HG03045 (cell line): ENCODE data around the gene ZNFX1.

Experiments
- ATAC-seq: cut with Tn5 transposase; IDR thresholded peaks from one replicate; pipeline ENCODE4 v1.9.1; 2021; ENCODE audit warnings: mild to moderate bottlenecking, moderate library complexity; ENCODE audit not compliant: unreplicated experiment

The ZNFX1 gene

GRCh38 chr20:49293122-49293521 lies 15.3 kb upstream of the ZNFX1 start:
- no peak for ATAC-seq

DNA sequence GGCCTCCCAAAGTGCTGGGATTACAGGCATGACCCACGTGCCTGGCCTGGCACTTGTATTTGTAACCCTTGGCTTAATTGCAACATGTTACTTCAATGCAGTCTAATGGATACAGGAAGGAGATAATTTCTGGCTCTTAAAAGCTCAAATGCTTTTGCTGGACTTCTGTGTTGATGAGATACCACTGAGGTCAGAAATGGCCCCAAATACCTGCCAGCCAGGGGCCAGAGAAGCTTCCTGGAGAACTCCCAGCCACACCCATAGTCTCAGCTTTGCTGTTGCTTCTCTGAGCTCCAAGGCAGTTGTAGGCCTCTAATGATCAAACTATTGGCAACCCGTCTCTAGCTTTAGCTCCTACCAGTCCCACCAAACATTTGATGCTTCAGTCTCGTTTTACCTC lies 14.2 kb upstream of the ZNFX1 start:
- no peak for ATAC-seq

DNA sequence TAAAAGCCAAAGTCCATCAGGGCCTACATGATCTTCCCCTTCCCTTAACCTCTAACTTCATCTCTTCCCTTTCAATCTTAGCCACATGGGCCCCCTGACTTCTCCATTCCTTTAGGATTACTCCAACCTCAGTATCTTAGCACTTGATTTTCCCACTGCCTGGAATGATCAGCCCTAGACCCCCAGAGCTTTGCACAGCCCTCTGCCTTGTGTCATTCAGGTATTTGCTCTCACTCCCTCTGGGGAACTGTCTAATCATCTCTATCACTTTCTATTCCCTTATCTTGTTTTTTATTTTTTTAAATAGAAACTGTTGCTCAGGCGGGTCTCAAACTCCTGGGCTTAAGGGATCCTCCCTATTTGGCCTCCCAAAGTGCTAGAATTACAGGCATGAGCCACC lies 13.3 kb upstream of the ZNFX1 start:
- ATAC-seq: no peak

GRCh38 chr20:49290608-49291191 lies 12.8 kb upstream of the ZNFX1 start:
- no peak for ATAC-seq

DNA sequence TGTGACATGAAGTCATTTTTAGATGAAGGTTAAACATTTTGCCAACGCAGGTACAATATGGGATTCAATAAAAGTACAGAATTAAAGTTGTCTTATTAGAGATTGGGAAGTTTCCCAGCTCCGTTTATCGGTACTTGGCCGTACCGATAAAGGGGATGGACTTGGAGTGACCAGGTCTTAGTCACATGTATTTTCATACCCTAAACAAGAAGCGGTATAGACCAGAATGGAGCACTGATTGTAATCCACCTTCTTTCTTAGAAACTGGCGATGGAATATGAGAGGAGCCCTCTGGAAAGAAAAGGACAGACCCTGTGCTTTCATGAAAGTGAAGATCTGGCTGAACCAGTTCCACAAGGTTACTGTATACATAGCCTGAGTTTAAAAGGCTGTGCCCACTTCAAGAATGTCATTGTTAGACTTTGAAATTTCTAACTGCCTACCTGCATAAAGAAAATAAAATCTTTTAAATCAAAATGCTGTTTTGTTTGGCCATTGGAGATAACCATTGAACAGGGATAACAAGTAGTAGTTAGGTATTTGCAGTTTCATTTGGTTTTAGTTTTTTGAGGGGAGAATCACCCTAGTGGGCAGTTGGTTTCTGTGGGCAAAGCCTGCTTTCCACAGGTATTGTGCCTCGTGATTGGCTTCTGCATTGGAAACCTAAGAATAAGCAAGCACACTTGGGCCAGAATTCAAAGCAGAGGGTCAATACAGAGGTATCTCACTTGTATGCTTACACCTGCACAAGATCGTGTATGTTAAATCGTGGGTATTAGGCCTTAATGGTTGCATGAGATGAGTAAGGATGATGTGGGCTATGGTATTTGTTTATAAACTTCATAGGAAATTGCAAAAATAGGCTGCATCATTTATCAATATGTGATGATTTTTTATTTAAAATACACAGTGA lies 11.2 kb upstream of the ZNFX1 start:
- ATAC-seq: no peak

- ATAC-seq: no peak
Observed at GRCh38 chr20:49288250-49288751, 10.4 kb upstream of the ZNFX1 start.

GRCh38 chr20:49287555-49288249 lies 9.8 kb upstream of the ZNFX1 start:
- ATAC-seq: no peak

GRCh38 chr20:49286689-49287551 lies 9.1 kb upstream of the ZNFX1 start:
- ATAC-seq: no peak

DNA sequence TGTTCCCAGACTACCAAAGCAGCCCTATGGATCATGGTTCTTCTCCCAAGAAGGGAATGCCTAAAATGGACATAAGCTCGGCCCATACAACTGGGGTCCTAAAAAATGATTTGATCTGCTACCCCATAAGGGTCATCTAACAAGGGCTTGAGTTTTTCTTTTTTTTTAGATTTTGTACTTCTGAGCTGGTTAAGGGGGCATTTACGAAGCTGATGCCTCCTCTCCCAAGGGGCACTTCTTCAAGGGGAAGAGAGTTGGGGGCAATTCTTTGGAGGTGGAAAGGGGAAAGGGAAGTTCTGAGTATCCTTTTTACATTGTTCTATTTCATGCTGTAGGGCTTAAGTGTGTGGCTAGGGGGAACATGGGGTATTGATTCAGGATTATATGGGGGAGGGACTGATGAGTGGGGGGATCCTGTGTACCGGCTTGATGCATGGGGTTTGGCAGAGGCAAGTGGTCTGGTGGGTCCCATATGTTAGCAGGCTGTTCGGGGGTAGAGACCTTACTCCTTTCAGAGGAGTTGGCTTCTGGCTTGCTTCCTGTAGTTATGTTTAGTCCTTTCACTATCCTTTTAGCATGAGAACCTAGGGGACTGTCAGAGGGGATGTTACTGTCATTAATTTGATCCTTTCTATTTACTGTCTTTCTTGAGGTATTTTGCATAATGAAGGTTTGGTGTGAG lies 8.1 kb upstream of the ZNFX1 start:
- no peak for ATAC-seq

DNA sequence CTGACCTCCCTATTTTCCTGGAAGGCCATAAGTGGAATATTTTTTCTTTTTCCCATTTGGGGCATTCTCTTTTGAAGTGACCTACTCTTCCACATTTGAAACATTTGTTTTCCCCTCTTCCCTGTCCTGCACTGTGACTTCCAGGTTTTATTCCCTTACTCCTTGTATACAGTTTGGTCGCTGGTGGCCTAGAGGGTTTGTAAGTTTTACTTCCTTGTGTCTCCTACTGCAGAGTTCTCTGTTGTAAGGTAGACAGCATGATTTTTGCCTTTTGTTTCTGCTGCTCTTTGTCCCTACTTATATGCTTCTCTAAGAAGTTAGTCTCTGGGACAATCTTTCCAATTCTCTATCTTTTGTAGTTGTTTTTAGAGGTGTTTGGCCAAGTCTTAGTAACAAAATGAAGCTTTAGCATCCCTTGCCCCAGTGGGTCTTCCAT lies 7.4 kb upstream of the ZNFX1 start:
- ATAC-seq: no peak

GRCh38 chr20:49284818-49285217 lies 7.0 kb upstream of the ZNFX1 start:
- no peak for ATAC-seq

GRCh38 chr20:49283703-49284625 lies 6.1 kb upstream of the ZNFX1 start:
- ATAC-seq: no peak

DNA sequence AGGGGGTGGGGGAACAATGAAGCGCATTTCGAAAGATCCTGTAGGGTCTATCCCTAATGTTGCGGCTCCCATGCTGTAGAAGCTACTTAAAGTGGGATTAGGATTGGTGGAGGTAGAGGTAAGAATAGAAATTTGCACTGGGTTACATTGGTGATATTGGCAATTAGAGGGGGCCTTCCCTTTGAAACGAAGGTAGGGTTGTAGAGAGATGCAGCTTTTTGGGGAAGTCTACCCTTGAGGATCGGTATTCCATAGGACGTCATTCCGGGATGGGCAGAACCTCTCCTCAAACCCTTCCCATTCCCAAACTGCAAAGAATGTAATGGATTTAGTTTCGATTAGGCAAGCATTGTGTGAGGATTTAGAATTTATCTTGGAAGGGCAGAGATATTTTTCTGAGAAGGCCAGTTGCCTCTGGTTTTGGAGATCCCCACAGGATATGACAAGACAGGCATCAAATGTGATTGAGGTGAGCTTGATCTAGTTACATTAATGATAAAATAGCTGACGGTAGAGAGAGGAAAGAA lies 5.4 kb upstream of the ZNFX1 start:
- ATAC-seq: no peak

GRCh38 chr20:49282584-49283171 lies 4.8 kb upstream of the ZNFX1 start:
- no peak for ATAC-seq

GRCh38 chr20:49281913-49282467 lies 4.1 kb upstream of the ZNFX1 start:
- no peak for ATAC-seq

GRCh38 chr20:49281059-49281912 lies 3.4 kb upstream of the ZNFX1 start:
- no peak for ATAC-seq

- ATAC-seq: no peak
Observed at GRCh38 chr20:49280463-49281058, 2.7 kb upstream of the ZNFX1 start.
